GM21723 (cell line): ENCODE results near the gene CCDC178.

Experiments
- ATAC-seq: cut with Tn5 transposase; IDR thresholded peaks from one replicate; pipeline ENCODE4 v1.9.1; 2021; ENCODE audit warnings: mild to moderate bottlenecking, moderate library complexity; ENCODE audit not compliant: unreplicated experiment

Gene CCDC178

DNA sequence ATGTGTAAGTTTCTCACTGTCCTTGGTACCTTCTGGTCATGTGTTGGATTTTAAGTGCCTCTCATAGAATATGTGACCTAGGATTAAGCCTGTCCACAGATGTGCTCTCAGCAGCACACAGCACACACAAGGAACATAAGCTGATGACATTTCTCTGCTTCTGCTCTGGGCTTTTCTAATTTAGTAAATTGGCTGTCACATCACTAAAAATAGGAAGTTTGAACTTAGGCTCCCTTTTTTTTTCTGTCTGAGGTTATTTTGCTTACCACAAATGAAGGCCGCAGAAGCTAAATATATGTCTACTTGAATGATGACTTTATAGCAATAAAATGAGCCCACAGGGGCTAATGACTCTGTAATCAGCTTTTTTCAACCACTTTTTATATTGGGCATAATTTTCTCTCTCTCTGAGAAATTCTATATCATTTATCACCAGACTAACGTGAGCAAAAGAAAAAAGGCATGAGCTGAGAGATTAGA is 517.5 kb downstream of the CCDC178 start:
- ATAC-seq = no peak

DNA sequence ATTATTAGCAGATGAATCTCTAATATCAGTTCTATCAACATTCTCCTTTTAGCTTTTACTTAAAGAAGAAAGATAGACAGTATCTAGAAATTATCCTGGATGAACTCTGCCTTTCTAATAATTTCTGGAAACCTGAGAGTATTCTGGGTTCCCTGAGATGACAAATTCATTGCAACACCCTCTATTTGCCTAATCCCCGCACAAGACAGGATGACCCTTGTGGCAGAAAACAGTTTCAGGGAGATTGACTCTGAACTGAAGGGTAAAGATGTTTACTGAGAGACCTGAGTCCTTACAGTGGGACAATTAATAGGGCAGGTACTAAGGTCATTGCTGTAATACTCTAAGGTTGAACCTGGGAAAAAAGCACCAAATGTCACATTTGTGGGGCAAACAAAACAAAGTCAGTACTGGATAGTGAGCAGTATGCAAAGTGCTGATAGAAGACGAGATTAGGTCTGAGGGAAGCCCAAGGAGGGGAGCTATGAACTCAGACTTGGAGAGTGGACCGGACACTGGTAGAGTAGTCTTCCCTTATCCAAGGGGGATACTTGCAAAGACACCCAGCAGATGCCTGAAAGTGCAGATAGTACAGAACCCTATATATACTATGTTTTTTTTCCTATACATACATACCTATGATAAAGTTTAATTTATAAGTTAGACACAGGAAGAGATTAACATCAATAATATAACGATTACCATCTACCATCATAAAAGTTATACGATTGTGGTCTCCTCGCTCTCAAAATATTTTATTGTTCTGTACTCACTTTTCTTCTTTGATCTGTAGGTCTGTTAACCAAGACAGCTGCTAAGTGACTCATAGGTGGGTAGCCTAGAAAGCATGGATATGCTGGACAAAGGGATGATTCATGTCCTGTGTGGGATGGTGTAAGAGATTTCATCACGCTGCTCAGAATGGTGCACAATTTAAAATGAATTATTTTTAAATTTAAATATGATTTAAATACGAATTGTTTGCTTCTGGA is 519.4 kb downstream of the CCDC178 start:
- no peak for ATAC-seq

DNA sequence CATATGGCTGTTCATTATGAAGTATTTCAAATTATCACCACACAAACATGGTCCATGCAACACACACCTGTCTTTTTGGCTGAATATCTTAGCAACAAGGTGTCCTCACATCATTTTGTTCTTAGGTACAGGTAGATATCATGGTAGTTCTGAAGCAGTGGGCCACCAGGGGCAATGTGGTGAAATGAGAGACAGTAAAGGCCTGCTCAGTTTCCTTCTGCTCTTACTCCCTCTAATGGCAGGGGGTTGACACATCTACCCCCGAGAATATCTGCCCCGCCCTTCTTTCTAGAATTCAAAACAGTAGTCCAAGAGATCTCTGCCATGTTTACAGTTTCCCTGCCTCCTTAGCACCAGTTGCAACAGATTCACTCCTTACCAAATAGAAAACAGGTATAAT is 520.7 kb downstream of the CCDC178 start:
- ATAC-seq = peak; percentile 92

DNA sequence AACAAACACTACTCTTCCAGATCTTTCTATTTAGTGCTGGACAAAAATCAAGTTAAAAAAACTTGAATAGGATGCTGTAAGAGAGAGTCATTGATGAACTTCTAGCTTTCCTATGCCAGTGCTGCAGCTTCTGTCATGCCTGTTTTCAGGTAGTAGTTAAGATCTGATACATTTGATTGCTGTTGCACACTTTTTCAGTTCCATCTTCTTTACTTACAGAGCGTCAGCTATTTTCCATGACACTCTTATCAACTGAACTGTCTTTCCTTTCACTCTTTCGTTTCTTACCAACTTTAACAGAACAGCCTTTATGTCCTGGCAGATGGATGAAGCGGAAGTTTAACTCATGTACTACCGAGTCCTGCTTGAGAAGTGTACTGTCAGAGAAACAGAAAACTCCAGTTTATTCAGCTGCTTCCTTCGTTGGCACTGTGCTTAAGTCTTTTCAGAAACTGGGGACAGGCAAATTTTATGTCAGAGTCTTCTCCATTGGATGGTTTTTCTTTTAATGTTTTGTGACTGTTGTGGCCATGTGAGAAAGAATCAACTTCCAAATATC is 521.8 kb downstream of the CCDC178 start:
- no peak for ATAC-seq

DNA sequence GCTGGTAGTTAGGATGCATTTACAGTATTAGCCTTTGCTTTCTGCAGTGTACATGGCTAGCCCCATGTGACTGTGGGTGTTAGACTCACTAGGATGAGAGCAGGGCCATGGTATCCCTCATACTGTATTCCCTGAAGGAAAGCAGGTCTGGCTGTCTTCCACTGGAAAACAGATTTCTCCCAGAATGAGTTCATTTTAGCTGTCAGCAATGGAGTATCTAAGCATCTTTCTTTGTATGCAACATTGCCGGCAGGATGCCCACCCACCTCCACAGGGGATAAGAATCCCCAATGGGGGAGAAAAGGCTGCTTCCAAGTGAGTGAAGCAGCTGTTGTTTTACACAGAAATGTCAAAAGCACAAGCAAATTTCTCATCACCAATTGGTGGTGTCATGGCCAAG is 525.0 kb downstream of the CCDC178 start:
- ATAC-seq = no peak

DNA sequence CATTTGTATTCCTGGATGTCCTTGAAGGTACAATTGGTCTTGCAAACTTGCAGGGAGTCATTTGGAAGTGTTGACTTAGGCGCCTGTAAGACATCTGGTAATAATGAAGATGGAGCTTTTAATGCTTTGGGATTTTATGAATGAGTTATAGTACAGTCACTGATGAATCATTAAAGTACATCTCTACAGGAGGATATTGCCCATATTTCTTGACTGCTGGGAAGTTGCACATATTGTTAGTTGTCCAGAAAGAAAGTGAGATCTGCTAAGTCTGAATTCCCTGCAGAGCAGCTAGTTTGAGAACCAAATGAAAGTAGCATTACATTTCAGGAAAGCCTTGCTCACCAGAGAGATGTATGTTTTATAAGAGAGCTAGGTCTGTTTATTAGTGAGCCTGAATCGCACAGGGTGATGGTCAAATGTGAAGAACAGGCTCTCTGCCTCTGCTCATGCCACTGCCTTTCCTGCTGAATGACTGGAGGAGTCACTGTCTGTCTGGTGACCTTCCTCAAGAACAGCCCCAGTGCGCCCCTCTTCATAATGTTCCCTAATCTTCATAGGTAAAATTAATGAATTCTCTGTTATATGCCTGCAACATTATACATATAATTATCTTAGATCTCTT is 528.7 kb downstream of the CCDC178 start:
- no peak for ATAC-seq

DNA sequence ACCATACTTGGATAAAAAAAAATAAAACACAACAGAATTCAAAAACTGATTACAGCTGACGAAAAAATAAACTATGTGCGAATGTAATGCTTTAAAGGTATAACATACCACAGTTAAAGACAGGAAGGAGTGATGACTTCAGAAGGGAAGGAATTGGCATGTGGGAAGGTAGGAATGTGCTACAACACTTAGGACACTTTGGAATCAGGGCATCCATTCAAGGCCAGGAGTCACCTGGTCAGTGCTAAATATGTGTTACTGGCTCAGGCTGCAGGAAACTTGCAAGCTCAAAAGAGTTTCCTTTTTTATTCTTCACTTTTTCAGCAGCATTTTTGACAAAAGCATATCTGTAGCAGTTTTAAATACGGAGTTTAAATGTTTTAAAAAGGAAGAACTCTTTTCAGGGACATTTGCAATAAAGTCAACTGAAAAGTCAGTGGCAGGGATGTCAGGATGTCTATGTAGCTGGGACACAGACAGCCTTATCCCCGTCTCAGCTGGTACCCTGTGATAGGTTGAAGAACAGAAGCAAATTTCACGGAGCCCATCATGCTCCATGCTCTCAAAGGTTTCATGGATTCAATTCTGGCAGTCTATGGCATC is 529.7 kb downstream of the CCDC178 start:
- no peak for ATAC-seq

DNA sequence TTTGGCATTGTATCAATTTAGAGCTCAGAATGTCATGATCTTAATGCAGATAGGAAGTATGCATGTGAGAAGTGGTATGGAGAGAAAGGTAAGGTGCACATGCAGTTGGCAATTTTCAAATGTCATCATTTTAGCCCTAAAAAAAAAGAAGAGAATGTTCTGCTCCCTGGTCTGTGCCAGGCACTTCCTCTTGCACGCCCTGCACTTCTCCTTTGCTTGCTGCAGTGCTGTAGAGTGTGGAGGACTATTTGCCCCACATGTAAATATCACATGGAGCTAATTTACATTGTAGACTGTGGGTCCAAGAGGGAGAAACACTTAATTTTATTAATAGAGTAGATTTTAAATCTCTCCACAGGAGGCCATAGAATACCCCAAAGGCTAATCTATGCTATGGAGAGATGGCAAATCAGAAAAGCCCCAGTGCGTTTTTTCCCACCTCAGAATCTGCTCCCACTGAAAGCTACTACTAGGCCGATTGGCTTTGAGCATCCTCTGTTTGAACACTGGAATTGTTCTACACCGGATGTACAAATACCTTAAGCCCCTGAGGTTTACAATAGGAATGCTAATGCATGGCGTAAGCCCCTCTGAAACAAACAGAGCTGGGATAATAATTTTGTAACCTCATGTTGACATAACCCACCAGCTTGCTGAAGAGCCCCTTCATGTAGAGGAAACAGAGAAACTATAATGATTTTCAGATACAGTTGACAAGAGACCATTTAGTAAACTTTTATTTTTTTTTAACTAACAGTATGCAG is 530.5 kb downstream of the CCDC178 start:
- no peak for ATAC-seq

DNA sequence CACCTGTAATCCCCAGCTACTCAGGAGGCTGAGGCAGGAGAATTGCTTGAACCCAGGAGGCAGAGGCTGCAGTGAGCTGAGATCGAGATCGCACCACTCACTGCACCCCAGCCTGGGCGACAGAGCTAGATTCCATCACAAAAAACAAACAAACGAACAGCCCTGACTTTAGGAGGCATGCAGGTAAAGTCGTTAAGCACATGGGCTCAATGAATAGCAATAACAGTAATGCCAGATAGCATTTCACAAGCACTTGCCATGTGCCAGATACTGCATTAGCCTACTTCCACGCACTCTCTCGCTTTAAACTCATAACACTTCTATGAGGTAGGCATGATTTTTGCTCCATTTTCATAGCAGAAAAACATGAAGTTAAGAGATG is 532.1 kb downstream of the CCDC178 start:
- no peak for ATAC-seq

DNA sequence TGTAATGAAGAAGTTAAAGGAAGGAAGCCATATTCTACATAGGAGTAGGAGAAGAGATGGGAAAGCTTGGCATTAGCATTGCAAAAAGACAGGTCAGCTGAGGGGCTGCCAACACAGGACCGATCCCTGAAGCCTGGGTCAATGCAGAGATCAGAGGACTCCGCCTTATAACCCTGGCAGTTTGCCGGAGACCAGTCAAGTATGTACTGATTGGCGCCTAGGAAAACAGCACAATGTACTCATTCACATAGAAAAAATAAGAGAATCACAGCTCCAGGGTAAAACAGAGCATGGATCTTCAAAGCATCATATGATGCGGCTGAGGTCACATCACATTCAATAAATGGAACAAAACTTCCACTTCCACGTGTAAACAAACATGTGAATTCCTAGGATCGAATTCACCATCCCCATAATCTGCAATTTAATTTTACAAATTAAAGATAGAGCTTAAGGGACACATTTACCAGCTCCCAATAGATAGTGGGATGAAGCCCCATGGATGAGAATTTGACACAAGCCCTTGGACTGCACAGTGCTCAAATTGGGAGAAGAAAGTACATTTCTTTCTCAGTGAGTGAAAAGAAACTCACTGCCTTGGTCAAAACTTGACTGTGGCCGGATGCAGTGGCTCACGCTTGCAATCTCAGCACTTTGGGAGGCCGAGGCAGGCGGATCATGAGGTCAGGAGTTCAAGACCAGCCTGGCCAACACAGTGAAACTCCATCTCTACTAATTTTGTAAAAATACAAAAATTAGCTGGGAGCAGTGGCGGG is 532.7 kb downstream of the CCDC178 start:
- ATAC-seq = no peak

DNA sequence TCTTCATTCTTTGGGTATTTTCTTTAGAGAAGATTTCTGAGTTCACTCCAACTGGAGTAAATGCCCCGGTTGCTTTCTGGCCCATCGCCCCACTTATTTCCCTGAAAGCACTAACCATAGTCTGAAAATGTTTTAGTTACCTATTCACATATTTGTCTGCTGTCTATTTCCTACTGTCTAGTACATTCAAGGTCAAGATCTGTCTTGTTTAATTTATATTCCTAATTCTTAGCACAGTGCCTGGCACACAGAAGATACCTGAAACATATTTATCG is 533.3 kb downstream of the CCDC178 start:
- no peak for ATAC-seq

DNA sequence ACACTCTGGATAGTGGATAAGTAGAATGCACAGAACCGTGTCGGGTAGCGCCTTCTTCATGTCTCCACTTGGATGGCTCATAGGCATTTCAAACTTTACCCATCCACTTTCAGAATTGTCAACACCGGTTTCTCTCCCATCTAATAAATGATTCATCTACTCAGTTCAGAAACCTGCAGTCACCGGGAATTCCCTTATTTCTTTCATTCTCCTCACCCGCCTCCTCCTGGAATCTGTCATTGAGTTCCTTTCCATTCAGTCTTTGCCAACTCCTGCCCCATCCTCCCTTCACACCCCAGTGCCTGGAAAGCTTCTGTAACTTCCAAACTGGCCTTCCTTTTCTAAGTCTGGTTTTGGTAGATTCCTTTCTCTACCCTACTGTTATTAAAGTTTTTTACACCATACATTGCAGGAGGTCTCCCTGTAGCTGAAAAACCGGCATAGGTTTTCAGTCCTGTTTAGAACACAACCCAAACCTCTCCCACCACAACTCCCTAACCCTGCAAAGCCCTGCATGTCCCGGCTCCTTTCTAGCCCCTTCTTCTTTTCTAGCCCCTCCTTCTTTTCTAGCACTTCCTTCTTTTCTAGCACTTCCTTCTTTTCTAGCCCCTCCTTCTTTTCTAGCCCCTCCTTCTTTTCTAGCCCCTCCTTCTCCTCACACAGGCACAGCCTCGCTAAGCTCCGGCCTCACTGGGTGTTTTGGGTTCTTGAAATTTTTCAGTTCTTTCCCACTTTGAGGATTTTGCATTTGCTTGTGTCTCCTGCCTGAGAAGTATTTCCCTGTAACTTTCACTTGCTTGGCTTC is 533.8 kb downstream of the CCDC178 start:
- ATAC-seq = no peak

DNA sequence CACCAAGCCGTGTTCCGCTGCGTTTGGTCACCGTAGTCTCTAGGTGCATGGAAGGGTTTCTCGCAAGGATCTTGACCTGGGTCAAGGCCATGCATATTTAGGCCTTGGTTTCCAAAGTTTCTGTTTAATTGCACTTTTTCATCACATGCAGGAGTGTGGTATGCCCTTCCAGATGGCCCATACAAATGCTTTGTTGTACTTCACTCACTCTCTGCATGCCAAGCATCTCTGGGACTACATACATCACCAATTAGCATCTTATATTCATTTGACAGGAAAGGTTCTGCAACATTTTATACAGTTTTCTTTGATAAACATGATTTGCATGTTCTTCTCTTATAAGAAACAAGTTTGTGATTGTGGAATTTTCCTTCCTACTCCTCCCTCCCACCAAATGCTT is 534.9 kb downstream of the CCDC178 start:
- ATAC-seq = no peak

DNA sequence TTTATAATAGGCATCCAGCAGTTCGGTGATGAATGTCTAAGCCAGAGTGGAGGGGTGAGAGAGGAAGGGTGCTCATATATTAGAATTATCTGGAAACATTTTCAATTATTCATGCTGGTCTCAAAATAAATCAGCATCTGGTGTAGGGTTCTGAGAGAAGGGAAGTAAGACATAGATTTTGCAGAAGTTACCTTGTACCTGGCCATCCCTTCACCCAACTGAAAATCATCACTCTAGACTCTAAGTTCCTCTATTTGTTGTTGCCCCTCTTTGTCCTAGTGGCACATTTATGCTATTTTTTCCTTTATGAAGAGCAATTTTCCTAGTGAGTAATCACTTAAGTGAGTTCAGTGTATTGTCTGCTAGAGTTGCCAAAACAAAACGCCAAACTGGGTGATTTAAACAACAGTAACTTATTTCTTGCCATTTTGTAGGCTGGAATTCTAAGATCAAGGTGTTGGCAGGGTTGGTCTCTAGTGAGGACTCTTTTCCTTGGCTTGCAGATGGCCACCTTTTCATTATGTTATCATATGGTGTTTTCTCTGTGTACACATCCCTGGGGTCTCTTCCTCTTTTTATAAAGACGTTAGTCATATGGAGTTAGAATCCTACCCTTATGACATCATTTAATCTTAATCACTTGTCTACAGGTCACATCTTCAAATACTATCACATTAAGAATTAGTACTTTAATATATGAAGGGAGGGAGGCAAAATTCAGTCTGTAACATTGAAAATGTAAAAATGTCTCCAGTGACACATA is 537.8 kb downstream of the CCDC178 start:
- ATAC-seq = no peak

DNA sequence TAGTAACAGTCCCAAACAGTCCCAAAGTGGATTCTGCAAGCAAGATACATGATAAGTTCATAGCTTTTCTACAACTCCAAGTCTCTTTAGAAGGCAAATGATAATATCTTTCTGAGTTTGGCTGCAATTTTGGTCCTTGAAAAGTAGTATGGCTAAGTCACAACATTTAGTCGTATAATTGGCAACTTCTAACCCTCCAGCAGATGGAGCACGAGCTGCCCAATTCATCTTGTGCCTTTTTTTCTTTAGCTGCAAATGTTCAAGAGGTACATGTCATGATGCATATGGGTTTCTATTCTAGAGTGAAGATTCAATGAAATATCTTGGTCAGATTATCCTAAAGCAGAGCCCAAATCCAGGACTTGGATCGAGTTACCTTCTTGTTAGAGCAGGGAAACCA is 540.7 kb downstream of the CCDC178 start:
- ATAC-seq = no peak

DNA sequence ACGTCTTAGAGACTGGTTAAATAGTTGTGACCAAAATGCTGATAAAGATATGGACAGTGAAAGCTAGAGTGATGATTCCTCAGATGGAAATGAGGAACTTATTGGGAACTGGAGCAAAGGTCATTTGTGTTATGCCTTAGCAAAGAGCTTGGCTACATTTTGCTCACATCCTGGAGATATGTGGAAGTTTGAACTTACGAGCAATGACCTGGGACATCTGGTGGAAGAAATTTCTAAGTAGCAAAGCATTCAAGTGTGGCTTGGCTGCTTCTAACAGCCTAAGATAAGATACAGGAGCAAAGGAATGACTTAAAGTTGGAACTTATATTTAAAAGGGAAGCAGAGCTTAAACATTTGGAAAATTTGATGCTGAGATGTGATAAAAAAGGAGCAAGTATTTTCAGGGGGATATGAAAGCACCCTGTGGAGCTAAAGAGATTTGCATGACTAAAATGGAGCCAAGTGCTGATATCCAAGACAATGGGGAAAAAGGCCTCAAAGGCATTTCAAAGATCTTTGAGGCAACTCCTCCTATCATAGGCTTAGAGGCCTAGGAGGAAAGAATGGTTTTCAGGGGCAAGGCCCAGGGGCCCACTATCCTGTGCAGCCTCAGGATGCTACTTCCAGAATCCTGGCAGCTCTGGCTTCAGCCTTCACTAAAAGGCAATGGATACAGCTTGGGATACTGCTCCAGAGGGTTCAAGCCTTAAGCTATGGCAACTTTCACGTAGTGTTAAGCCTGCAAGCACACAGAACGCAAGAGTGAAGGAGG is 543.6 kb downstream of the CCDC178 start:
- ATAC-seq = no peak

DNA sequence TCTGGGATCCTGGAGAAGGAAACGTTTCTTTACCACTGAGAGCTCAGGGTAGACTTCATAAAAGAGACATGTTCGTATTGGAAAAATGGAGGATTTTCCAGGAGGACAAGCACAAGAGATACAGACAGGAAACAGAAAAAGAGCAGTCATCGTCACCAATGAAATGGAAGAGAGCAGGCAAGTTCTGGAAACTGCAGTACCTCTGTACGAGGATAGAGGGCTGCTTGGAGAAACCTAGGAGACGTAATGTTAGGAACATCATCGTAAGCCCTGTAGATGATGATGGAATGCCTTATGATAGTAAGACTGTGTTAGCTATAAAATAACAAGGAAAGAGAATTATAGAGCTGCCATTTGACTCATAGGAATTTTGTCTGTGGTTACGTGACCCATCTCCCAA is 546.6 kb downstream of the CCDC178 start:
- no peak for ATAC-seq

DNA sequence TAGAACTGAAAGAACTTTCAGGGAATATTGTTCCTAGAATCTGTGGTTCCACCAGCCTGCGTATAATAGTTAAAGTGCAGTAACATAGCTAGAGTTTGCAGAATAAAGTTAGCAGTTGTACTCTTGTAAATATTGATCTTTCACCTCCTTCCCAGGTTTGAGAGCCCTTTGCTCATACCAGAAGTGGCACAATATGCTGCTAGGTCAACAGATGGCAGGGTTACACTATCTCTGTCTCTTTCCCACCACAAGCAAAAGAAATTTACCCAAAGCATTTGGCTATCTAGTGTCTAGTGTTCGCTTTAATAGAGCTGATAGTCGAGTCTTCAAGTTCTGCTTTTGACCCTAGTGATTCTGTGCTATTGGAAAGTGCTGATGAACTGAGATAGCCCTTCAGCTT is 548.7 kb downstream of the CCDC178 start:
- no peak for ATAC-seq
